ENCODE measurements around the gene NSD1.
"Not testable (repeated sequence)": the region's sequence is repeated elsewhere in the genome, so short reads cannot be mapped to it uniquely, and the experiment has no call there.

Gene NSD1

DNA sequence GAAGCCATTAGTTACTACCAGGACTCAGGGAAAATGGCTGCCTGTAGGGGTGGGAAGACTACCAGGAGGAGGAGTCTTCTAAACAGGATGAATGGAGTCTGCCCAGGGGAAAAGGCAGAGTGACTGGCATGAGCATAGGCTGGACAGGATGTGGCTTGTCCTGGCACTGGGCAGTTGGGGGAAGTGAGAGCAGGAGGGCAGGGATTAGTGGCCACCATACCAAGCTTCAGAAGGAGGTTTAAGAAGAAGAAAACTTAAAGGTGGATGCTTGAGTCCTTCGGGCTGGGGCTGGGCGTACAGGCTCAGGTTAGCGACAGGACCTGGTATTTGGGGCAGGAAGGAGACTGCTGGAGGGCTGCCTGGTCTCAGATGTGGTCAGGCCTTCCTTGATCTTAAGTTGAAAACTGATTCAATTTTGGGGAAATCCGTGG lies 5.0 kb upstream of the NSD1 start:
- no peak for DNase-seq

DNA sequence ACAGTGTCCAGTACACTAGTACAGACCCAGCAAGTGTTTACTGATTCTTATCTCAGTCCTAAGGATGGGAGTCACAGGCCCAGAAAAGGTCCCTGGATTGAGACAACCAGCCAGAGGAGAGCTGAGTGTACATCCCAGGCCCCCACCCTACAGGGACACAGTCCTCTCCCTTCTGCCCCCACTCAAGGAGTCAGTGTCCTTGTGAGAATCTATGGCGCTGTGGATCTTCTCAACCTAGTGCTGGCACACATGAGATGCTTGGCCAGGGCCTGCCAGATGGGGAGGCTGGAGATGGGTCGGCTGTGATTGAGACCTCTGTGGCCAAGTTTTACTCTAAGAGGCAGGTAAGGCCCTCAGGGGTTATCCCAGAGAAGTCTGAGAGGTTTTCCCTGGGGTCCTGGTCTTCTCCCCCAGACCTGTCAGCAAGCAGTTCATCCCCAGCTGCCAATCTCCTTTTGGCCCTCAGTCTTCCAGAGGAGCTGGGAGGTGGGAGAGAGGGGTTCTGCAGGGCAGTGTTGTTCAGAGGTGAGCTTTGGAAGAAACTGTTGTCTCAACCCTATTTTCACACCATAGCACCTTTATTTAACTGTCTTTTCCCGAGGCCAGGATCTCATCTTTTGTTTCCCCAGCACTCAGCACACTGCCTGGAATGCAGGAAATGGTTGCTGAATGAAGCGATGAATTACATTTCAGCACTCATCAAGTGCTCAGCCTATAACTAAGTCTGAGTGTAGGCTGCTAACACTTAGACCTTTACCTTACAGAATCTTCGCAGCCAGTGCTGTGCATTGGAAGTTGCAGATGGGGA lies 3.2 kb upstream of the NSD1 start:
- no peak for DNase-seq

DNA sequence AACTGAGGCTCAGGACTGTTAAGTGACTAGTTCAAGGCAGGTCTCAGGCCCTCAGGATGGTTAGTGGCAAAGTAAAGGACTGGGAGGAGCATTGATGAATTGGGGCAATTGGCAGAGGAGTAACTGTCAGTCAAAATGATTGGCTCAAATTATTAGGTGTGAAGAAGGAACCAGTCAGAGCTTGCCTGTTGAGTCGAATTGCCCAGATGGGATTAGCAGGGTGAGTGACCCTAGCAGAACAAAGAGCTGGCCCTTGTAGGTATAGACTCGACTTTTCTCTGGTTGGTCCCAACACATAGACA lies 2.6 kb upstream of the NSD1 start:
- DNase-seq: no peak

DNA sequence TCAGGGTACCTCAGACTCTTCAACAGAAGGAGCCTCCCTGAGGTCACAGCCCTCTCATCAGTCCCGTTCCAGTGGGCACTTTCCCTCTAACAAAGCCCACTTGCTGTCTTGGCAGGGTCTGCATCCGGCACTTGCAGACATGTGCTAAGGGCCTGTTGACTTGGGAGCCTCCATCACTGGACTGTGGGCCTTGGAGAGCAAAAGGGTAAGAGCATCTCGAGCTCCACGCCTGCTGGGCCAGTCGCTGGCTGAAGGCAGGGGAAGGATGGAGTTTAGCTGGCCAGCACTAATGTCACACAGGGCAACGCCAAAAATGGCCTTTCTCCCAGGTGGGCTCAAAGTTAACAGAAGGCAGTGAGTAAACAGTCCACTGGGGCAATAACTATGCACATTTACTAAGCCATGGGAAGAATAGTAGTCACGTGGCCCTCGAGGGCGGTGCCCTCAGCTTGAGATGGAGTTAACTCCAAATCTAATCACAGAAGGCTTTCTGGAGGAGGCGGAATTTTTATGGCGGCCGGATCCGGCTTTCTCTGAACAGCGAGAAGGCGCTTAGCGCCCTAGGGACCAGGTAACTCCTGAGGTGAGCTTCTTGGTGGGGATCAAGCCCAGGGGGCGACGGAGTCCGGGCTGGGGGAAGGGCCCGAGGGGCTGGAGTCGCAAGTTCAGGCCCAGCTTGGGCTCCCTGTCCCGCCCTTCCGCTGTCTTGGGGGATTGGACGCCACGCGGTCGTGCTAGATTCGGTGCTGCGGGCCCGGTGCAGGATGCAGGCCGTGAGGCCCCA lies 2.0 kb upstream of the NSD1 start:
- DNase-seq: no peak

DNA sequence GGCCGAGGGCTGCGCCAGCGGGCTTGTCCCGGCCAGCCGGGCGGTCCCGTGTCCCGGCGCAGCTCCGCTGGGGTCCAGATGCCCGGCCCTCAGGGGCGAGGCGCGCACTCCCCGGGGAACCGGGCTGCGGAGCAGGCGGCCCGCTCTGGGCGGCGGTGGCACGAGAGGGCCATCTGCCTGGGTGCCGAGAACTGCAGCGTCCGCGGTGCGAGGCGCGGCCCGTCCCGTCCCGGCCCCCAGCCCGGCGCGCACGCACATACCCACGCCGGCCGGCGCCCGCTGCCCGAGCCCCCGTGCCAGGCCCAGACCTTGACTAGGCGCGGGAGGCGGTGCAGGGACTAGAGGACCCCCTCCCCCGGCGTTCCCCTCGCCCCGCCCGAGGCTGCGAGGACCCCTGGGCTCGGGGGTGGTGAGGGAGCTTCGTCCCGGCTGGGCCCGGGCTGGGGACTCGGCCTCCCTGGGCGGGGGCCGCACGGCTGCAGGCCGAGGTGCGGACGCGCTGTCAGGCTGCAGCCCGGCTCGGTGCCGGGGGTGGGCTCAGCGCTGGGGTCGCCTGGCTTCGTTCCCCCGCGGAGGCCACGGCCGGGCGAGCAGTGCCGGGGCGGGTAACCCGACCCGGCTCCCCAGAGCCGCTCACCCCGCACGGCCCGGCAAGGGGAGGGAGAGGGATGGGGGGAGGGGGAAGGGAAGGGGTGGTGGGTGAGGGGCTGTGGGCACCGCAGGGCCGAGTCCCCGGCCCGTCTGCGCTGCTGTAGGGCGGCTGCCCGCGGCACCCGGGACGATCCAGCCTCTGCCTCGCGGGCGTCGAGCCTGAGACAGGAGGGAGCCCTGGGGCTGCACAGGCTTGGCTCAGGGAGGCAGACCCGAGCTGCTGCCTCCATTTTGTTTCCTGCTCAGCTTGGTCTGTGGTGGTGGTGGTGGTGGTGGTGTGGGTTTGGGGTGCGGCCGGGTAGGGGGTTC lies 1.2 kb upstream of the NSD1 start:
- DNase-seq: no peak

DNA sequence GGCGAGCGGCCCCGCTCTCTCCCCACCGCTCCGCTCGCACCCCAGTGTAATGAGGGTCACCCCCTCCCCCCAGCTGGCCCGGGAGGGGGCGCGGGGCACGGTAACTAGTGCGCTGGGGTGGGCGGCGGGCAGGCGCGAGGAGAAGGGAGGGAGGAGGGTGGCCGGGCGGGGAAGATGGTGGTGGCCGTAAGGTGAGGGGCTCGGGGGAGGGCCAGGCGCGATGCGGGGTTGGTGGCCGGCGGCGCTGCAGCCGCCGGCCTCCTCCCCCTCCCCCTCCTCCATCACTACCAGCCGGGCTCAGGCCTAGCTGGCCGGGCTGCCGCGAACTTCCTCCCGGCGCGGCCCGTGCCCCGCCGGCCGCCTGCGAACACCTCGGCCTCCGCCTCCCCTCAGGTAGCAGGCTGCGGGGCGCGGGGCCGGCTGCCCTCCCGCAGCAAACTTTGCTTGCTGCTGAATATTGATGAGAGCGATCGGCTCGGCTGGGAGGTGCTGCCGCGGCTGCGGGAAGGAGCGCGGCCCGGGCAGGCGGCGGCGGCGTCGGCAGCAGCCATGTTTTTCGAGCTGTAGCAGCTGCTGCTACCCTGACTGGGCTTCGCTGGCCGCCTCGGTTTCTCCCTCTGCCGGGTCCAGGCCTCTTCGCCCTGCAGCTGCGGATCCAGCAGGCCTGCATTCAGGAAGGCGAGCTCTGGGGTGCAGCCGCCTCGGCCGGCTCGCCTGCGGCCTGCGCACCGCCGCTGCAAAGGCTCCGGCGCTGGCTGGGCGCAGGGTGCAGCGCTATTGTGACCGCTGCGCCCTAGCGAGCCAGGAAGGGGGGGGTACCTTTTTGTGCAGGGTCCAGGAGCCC lies 502 bp downstream of the NSD1 start:
- DNase-seq: peak; percentile 52

DNA sequence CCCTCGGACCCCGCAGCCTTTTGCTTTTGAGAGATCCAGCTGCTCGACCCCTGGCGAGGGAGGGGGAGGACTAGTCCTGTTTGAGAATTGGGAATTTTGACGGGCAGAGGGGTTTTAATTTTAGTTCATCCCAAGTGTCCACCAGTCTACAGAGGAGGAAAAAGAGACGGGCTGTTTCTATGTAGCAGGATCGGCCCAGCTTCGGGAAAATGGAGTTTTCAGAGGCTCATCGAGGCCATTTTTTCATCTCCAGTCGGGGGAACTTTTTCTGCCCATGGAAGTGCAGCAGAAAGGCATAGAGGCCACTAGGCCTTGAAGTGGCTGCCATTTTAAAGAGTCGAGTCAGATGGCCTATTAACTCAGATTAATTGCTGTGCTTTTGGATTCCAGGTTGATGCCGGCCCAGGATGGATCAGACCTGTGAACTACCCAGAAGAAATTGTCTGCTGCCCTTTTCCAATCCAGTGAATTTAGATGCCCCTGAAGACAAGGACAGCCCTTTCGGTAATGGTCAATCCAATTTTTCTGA lies 1.2 kb downstream of the NSD1 start:
- no peak for DNase-seq

DNA sequence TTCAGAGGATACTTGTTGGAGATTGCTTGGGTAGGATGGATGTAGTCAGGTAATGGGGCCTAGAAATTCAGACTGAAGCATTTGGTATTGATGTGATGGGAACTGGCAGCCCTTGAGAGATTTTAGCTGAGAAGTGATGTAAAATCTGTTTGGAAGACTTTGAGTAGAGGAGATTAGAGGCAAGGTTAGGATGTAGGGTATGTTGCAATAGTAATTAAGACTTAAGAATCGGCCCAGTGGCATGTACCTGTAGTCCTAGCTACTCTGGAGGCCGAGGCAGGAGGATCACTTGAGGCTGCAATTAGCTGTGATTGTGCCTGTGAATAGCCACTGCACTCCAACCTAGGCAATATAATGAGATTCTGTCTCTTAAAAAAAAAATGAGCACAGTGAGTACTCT lies 6.7 kb downstream of the NSD1 start:
- DNase-seq: no peak

DNA sequence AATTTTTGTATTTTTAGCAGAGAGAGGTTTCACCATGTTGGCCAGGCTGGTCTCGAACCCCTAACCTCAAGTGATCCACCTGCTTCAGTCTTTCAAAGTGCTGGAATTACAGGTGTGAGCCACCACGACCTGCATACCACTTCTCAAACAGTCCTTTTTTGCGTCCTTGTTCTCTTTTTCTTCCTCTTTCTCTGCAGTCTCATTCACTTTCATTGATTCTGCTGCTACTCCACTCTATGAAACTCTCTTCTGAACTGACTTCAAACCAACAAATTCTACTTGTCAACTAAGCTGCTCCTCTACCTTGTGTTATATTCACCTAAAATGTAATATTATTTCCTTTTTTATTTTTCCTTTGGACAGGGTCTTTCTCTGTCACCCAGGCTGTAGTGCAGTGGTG lies 7.9 kb downstream of the NSD1 start:
- no peak for DNase-seq

DNA sequence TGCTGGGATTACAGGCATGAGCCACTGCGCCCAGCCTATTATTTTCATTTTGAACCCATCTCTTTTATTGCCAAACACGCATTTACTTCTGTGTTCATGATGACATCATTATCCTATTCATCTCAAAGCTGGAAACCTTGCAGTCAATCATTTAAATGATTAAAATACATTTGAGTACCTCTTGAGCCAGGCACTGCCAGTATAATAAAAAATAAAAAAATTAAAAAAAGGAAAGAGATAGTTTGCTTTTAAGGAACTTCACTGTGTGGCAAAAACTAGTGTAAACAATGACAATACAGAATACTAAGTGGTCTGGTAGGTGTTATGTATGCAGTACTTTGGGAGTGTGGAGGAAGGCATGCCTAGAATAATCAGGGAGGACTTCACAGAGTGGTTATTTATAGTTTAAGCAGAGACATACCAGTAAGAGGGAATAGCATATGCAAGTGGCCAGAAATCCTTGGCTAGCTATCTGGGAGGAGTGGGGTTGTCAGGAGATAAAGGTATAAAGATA lies 8.6 kb downstream of the NSD1 start:
- no peak for DNase-seq

DNA sequence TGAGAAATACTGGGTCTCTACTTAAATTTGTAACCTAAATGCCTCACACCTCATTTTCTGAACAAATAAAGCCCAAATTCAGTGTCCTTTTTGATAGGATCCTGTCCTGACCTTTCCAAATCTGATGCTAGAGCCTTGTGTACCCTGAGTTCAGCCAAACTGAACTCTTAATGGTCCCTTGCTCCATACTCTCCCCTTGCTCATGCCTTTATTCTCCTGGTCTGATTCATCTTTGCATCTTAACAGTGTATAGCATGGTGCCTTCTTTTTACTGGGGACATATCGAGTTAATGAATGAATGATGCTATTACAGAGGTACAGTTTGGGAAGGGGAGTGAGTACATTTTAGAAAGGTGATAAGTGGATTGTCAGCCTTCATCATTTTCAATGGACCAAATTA lies 9.2 kb downstream of the NSD1 start:
- no peak for DNase-seq

DNA sequence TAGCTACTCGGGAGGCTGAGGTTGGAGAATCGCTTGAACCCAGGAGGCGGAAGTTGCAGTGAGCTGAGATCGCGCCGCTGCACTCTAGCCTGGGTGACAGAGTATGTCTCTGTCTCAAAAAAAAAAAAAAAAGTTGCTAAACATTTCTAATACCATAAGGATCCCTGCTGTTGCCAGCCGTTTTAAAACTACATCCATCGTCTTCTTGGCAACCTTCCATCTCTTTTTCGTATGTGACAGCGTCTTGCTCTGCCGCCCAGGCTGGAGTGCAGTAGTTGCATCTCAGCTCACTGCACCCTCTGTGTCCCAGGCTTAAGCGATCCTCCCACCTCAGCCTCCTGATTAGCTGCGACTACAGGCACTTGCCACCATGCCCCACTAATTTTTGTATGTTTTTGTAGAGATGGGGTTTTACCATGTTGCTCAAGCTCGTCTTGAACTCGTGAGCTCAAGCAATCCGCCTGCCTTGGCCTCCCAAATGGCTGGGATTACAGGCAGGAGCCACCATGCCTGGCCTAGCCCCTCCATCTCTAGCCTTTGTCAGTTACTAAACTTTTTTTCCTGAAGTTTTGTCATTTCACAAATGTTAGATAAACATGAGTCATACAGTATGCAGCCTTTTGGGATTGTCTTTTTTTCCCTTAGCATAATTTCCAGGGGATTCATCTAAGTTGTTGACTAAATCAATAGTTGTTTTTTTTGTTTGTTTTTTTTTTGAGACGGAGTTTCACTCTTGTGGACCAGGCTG lies 13.5 kb downstream of the NSD1 start:
- no peak for DNase-seq

DNA sequence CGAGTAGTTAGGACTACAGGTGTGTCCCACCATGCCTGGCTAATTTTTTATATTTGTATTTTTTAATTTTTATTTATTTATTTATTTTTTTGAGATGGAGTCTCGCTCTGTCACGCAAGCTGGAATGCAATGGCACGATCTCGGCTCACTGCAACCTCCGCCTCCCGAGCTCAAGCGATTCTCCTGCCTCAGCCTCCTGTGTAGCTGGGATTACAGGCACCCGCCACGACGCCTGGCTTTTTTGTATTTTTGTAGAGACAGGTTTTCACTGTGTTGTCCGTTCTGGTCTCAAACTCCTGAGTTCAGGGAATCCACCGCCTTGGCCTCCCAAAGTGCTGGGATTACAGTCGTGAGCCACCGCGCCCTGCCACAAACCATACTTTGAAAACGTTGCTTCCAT lies 16.5 kb downstream of the NSD1 start:
- not testable (repeated sequence) for DNase-seq

DNA sequence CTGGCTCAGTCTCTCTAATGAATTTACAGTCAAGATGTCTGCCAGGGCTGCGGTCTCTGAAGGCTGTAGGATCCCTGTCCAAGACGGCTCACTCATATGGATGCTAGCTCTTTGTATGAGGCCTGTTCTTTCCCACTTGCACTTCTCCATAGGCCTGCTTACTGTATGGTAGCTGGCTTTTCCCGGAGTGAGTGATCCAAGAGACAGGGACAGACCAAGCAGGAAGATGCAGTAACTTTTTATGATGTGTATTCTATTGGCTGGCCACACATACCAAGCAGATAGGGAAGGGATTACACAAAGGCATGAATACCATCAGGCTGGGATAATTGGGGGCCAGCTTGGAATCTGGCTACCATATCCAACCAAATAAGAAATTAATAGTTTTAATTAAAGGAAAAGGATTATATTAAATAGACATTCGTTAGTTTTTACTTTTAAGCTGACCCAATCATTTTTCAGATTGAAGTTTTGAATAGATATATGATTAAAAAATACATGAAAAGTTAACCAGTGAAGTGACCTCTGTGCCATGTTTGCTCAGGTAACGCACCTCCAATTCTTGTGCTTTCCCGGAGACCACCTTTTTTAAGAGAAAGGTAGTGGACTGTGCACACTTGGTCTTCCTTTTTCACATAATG lies 20.6 kb downstream of the NSD1 start:
- no peak for DNase-seq

DNA sequence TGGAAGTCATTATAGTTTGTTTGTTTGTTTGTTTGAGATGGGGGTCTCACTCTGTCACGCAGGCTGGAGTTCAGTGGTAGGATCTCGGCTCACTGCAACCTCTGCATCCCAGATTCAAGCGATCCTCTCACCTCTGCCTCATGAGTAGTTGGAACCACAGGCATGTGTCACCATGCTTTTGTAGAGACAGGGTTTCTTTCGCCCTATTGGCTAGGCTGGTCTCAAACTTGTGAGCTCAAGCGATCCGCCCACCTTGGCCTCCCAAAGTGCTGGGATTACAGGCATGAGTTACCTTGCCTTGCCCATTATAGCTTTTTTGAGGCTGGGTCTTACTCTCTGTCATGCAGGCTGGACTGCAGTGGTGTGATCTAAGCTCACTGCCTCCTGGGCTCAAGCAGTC lies 28.8 kb downstream of the NSD1 start:
- DNase-seq: no peak

DNA sequence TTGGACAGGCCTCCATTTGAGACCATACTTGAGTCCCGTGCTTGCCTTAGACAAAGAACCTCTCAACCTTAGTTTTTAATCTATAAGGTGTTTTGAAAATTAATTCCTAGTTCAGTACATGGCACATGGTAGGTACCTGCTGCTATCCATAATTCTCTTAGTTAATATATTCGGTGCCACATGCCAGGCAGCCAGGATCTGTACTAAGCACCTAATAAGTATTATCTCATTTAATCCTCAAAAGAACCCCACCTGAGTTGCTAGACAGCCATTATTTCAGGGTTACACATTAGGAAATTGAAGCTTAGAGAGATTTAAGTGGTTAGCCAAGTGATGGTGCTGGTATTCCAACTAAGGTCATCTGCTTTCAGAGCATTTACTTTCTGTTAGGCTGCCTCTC lies 29.9 kb downstream of the NSD1 start:
- DNase-seq: no peak

DNA sequence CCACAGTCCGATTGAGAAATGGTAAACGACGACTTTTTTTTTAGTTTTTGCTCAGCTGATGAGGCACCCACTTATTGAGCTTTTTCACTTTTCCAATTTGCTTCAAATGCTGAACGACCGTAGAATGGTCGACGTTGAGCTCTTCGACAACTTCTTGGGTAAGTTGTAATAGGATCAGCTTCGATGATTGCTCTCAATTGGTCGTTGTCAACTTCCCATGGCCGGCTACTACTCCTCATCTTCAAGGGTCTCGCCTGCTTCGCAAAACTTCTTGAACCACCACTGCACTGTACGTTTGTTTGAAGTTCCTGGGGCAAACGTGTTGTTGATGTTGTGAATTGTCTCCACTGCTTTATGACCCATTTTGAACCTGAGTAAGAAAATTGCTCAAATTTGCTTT lies 35.7 kb downstream of the NSD1 start:
- no peak for DNase-seq

DNA sequence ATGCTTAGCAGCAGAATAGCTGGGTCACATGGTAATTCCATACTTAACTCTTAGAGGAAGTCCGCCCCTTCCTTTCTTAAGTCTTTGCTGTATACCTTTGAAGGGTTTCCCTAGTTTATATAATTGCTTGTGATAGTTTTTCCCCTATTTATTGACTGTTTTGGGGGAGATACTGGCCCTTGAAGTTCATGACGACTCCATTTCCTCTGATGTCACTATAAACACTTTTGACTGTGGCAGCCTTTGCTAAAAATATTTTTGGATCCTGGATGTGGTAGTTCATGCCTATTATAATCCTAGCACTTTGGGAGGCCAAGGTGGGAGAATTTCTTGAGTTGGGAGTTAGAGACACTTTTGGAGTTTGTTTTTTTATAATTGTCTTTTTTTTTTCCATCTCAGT lies 38.4 kb downstream of the NSD1 start:
- DNase-seq: no peak

DNA sequence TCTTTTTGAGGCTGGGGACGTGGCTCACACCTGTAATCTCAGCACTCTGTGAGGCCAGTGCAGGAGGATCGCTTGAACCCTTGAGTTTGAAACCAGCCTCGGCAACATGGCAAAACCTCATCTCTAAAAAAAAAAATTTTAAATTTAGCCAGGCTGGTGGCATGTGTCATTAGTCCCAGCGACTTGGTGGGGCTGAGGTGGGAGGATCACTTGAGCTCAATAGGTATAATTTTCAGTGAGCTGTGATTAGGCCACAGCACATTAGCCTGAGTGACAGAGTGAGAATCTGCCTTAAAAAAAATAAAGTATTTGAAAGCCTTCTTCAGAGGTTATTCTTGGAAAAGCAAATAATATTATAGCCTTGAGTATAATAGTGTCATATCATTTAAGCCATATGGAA lies 41.8 kb downstream of the NSD1 start:
- no peak for DNase-seq

DNA sequence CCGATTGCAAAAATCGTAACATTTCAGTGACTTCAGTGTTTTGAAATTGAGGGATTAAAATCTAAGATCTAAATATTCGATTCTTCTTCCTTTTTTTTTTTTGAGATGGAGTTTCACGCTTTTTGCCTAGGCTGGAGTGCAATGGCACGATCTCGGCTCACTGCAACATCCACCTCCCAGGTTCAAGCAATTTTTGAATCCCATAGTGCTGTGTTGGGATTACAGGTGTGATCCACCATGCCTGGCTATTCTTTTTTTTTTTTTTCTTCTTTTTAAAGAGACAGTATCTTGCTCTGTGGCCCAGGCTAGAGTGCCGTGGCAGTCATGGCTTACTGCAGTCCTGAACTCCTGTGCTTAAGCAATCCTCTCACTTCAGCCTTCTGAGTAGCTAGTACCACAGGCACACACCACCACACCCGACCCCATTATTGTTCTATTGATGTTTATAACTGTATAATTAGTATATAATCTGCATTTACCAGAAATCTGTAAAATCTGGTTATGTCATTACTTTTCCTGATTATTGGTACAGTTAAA lies 42.7 kb downstream of the NSD1 start:
- no peak for DNase-seq
